ENCODE data around the gene RIT2. TPM values are rescaled to one million over a fixed set of nuclear protein-coding genes. Genes with fewer than 3 reads are reported as not detected.

The RIT2 gene
- 15.9 and 21.0 TPM in 2 replicates for polyA plus RNA-seq

GRCh38 chr18:43115076-43115921 is at the start of gene RIT2:
RIT2 (minus strand) TSS chr18:43115685.

Other genes starting within 250 kb of the RIT2 start
- gene SYT4, start 161.8 kb upstream of the RIT2 start, polyA plus RNA-seq = 52.6 and 76.1 TPM in 2 replicates